SK-N-SH (cell line): ENCODE data around the gene IRF3. TPM values are rescaled to one million over a fixed set of nuclear protein-coding genes. Genes with fewer than 3 reads are reported as not detected.

Experiments used
- CTCF ChIA-PET: fragments of 300-600, 350-600 bp; formaldehyde crosslinking; extraction: SDS; loops from one replicate; lab custom pipeline; 2021; lab: Yijun Ruan, JAX
- POLR2A ChIA-PET: fragments of 350-600 bp; sonication (Branson Sonifier 250); formaldehyde crosslinking; extraction: SDS; loops from one replicate; lab custom pipeline; 2020; ENCODE audit warnings: antibody characterized with exemption, inconsistent platforms; lab: Yijun Ruan, JAX
- DNase-seq: peaks from one replicate; pipeline ENCODE4 v3.0.0; 2012
- H2AFZ ChIP-seq: fragments of 200-600 bp; sonication (generic); 2 replicates; pipeline ENCODE4 v1.8.1; 2016; ENCODE audit warnings: antibody characterized with exemption, mild to moderate bottlenecking, low read depth
- H3F3A ChIP-seq: fragments of 200-600 bp; sonication (generic); replicated peaks from 2 replicates; pipeline ENCODE3; 2016; ENCODE audit warnings: antibody characterized with exemption, mild to moderate bottlenecking; ENCODE audit not compliant: insufficient read depth
- H3K27ac ChIP-seq, 2 experiments: fragments of 200-500 bp in 1 of 2; fragments of 200-600 bp in 1 of 2; sonication (Bioruptor generic) in 1 of 2; sonication (generic), shearing (Covaris generic) in 1 of 2; 2 replicates each; pipeline versions ENCODE4 v1.5.1 to v1.6.1; 2014 to 2016; ENCODE audit warnings: low read depth in 2 of 2, inconsistent platforms in 1 of 2, low read length in 1 of 2, mild to moderate bottlenecking in 1 of 2, mixed read lengths in 1 of 2
- H3K27me3 ChIP-seq: fragments of 200-600 bp; sonication (generic), shearing (Covaris generic); 2 replicates; pipeline ENCODE4 v1.6.1; 2016; ENCODE audit warnings: mixed run types; ENCODE audit not compliant: insufficient read depth
- H3K36me3 ChIP-seq, 2 experiments: fragments of 200-500 bp in 1 of 2; fragments of 200-600 bp in 1 of 2; sonication (Bioruptor generic) in 1 of 2; sonication (generic) in 1 of 2; replicated peaks in 1 of 2; 2 replicates each; pipeline versions ENCODE3 to v1.5.1; 2014 to 2016; ENCODE audit warnings: low read length in 1 of 2, mild to moderate bottlenecking in 1 of 2; ENCODE audit not compliant: insufficient read depth in 2 of 2, control insufficient read depth in 1 of 2
- H3K4me1 ChIP-seq, 2 experiments: fragments of 200-500 bp in 1 of 2; fragments of 200-600 bp in 1 of 2; sonication (Bioruptor generic) in 1 of 2; sonication (generic), shearing (Covaris generic) in 1 of 2; 2 replicates each; pipeline versions ENCODE4 v1.5.1 to v1.6.1; 2014 to 2016; ENCODE audit warnings: low read depth in 1 of 2, low read length in 1 of 2, mixed run types in 1 of 2; ENCODE audit not compliant: insufficient read depth in 2 of 2, control insufficient read depth in 1 of 2
- H3K4me2 ChIP-seq: fragments of 200-600 bp; sonication (generic), shearing (Covaris generic); 2 replicates; pipeline ENCODE4 v1.6.1; 2017; ENCODE audit warnings: mixed run types
- H3K4me3 ChIP-seq, 2 experiments: fragments of 200-500 bp in 1 of 2; fragments of 200-600 bp in 1 of 2; sonication (Bioruptor generic) in 1 of 2; sonication (generic), shearing (Covaris generic) in 1 of 2; 2 replicates each; pipeline versions ENCODE4 v1.5.1 to v1.8.1; 2014 to 2016; ENCODE audit warnings: low read depth in 2 of 2, inconsistent platforms in 1 of 2, low read length in 1 of 2, mild to moderate bottlenecking in 1 of 2, mixed read lengths in 1 of 2, moderate library complexity in 1 of 2
- H3K79me2 ChIP-seq: fragments of 200-600 bp; sonication (generic); 2 replicates; pipeline ENCODE4 v1.8.1; 2017; ENCODE audit warnings: mild to moderate bottlenecking; ENCODE audit not compliant: insufficient read depth
- H3K9ac ChIP-seq: fragments of 200-600 bp; sonication (generic); 2 replicates; pipeline ENCODE4 v1.6.1; 2017; ENCODE audit warnings: mixed run types
- H3K9me2 ChIP-seq: fragments of 200-600 bp; sonication (generic); 2 replicates; pipeline ENCODE4 v1.6.1; 2017; ENCODE audit warnings: mixed run types
- H3K9me3 ChIP-seq: fragments of 200-600 bp; sonication (generic); 2 replicates; pipeline ENCODE4 v1.6.1; 2017; ENCODE audit warnings: mixed run types, mild to moderate bottlenecking, moderate library complexity
- H4K20me1 ChIP-seq: fragments of 200-600 bp; sonication (generic); 2 replicates; pipeline ENCODE4 v1.6.1; 2017; ENCODE audit warnings: mild to moderate bottlenecking, mixed run types; ENCODE audit not compliant: insufficient read depth
- CHD2 ChIP-seq: fragments of 150-350 bp; IDR thresholded peaks from 2 replicates; pipeline ENCODE4 v1.6.1; 2018; ENCODE audit warnings: low read length; ENCODE audit not compliant: partially characterized antibody
- CTCF ChIP-seq: fragments of 200-600 bp; sonication (generic); IDR thresholded peaks from 2 replicates; pipeline ENCODE4 v1.6.1; 2017; ENCODE audit warnings: antibody characterized with exemption, mild to moderate bottlenecking, moderate library complexity
- ELF1 ChIP-seq: IDR thresholded peaks from 2 replicates; pipeline ENCODE4 v1.4.0; 2012
- EP300 ChIP-seq, 2 experiments: IDR thresholded peaks; 2 replicates each; pipeline versions ENCODE4 v1.4.0 to v1.6.1; 2012; ENCODE audit warnings: borderline replicate concordance in 1 of 2, low read depth in 1 of 2, low read length in 1 of 2
- FOXJ3 ChIP-seq: sonication (generic); formaldehyde crosslinking; IDR thresholded peaks from 2 replicates; pipeline ENCODE4 v1.5.1; 2020; ENCODE audit warnings: mild to moderate bottlenecking, missing genetic modification reagents
- FOXM1 ChIP-seq: IDR thresholded peaks from 2 replicates; pipeline ENCODE4 v1.4.0; 2012; ENCODE audit warnings: low read depth, mild to moderate bottlenecking
- GABPA ChIP-seq: IDR thresholded peaks from 2 replicates; pipeline ENCODE4 v1.4.0; 2012; ENCODE audit warnings: low read depth, mild to moderate bottlenecking
- GATA2 ChIP-seq: sonication (generic); formaldehyde crosslinking; IDR thresholded peaks from 2 replicates; pipeline ENCODE4 v1.5.0; 2020; ENCODE audit warnings: mild to moderate bottlenecking, missing genetic modification reagents
- MXI1 ChIP-seq: IDR thresholded peaks from 2 replicates; pipeline ENCODE4 v1.6.1; 2012; ENCODE audit warnings: mild to moderate bottlenecking, low read depth, low read length, improper control_type of control experiment
- NRF1 ChIP-seq: IDR thresholded peaks from 2 replicates; pipeline ENCODE4 v1.6.1; 2012; ENCODE audit warnings: low read depth, mild to moderate bottlenecking, low read length
- RCOR1 ChIP-seq: fragments of 150-350 bp; IDR thresholded peaks from 2 replicates; pipeline ENCODE4 v1.6.1; 2017; ENCODE audit warnings: antibody characterized with exemption, low read length
- RFX5 ChIP-seq: IDR thresholded peaks from 2 replicates; pipeline ENCODE4 v1.6.1; 2012; ENCODE audit warnings: mild to moderate bottlenecking, improper control_type of control experiment, low read length
- SIN3A ChIP-seq: IDR thresholded peaks from 2 replicates; pipeline ENCODE4 v1.6.1; 2012; ENCODE audit warnings: low read depth, mild to moderate bottlenecking, low read length, moderate library complexity, borderline replicate concordance
- TAF1 ChIP-seq: IDR thresholded peaks from 2 replicates; pipeline ENCODE4 v1.6.1; 2012; ENCODE audit warnings: low read depth, mild to moderate bottlenecking, low read length, moderate library complexity, borderline replicate concordance
- USF1 ChIP-seq: IDR thresholded peaks from 2 replicates; pipeline ENCODE4 v1.4.0; 2012; ENCODE audit warnings: low read depth, borderline replicate concordance
- WGBS: methylation state at CpG from one replicate; pipeline ENCODE4 v1.1.6; 2017; ENCODE audit warnings: low lambda C conversion rate; 5-methylcytosine and 5-hydroxymethylcytosine counted together
- polyA plus RNA-seq, 3 experiments: library from polyadenylated mRNA; depleted of rRNA; stranded (reverse); fragments of >200 nt; gene quantifications; 2 replicates each; pipeline ENCODE4 v1.2.3, GENCODE V29; 2012
- TF ChIP-seq, protein P1 (sequence below): IDR thresholded peaks from 2 replicates; pipeline ENCODE4 v1.4.0; 2012; ENCODE audit warnings: low read depth
- TF ChIP-seq, protein P2 (sequence below): fragments of 150-350 bp; IDR thresholded peaks from 2 replicates; pipeline ENCODE4 v1.6.1; 2017; ENCODE audit warnings: antibody characterized with exemption, low read length, low read depth, borderline replicate concordance
- TF ChIP-seq, protein P3 (sequence below): IDR thresholded peaks from 2 replicates; pipeline ENCODE4 v1.4.0; 2012; ENCODE audit warnings: low read depth, borderline replicate concordance

The IRF3 gene
- polyA plus RNA-seq, 1 of the 3 experiments (the other 2 are of a cell fraction), result 112 TPM

GRCh38 chr19:49696115-49696514, 30.5 kb upstream of the IRF3 start:
- no peak for DNase-seq
- H3K9me3 ChIP-seq, result no peaks in the 10 kb centered on the region
- WGBS, result 80% methylated on average over 6 of the region's 6 CpGs
- peaks cover 0 to 10% of the 10 kb centered on the region in 2 experiments; a peak in 1 of 4 replicates for H3K4me1 ChIP-seq
- H3K27me3 ChIP-seq, result no peaks in the 10 kb centered on the region
- no peak overlapping the region for H3K27ac ChIP-seq
- H3K36me3 ChIP-seq, result peaks cover 10 to 29% of the 10 kb centered on the region in 2 experiments
- no peak overlapping the region for H2AFZ ChIP-seq
- H3K4me2 ChIP-seq, result no peak overlapping the region
- peaks cover 4% of the 10 kb centered on the region for H3F3A ChIP-seq
- H3K9me2 ChIP-seq, result no peaks in the 10 kb centered on the region
- POLR2A ChIA-PET, result no interaction called here
- H3K4me3 ChIP-seq, result no peak overlapping the region
- TF ChIP-seq, protein P1, sequence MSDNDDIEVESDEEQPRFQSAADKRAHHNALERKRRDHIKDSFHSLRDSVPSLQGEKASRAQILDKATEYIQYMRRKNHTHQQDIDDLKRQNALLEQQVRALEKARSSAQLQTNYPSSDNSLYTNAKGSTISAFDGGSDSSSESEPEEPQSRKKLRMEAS, result no peak
- TF ChIP-seq RCOR1, result no peak
- TF ChIP-seq, protein P2, sequence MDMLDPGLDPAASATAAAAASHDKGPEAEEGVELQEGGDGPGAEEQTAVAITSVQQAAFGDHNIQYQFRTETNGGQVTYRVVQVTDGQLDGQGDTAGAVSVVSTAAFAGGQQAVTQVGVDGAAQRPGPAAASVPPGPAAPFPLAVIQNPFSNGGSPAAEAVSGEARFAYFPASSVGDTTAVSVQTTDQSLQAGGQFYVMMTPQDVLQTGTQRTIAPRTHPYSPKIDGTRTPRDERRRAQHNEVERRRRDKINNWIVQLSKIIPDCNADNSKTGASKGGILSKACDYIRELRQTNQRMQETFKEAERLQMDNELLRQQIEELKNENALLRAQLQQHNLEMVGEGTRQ, result no peak
- TF ChIP-seq USF1, result no peak
- no peak for TF ChIP-seq CHD2
- TF ChIP-seq CTCF, result no peak
- no peak for TF ChIP-seq EP300 (IDR thresholded peaks at IDR 0.05; ENCODE audit: borderline replicate concordance in 1 of 2, low read depth in 1 of 2, low read length in 1 of 2)
- TF ChIP-seq GATA2 (CRISPR knock-in tag), result no peak
- no peak for TF ChIP-seq TAF1
- no peak for TF ChIP-seq MXI1
- no peak for TF ChIP-seq FOXM1
- TF ChIP-seq ELF1, result no peak
- no peak for TF ChIP-seq FOXJ3 (CRISPR knock-in tag)
- TF ChIP-seq, protein P3, sequence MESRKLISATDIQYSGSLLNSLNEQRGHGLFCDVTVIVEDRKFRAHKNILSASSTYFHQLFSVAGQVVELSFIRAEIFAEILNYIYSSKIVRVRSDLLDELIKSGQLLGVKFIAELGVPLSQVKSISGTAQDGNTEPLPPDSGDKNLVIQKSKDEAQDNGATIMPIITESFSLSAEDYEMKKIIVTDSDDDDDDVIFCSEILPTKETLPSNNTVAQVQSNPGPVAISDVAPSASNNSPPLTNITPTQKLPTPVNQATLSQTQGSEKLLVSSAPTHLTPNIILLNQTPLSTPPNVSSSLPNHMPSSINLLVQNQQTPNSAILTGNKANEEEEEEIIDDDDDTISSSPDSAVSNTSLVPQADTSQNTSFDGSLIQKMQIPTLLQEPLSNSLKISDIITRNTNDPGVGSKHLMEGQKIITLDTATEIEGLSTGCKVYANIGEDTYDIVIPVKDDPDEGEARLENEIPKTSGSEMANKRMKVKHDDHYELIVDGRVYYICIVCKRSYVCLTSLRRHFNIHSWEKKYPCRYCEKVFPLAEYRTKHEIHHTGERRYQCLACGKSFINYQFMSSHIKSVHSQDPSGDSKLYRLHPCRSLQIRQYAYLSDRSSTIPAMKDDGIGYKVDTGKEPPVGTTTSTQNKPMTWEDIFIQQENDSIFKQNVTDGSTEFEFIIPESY, result no peak
- no peak for TF ChIP-seq NRF1
- no peak for TF ChIP-seq RFX5
- no peak for TF ChIP-seq SIN3A
- TF ChIP-seq GABPA, result no peak
- TF ChIP-seq, all 33 proteins: peak for 0
- CTCF ChIA-PET, result no interaction called here
- no peaks in the 10 kb centered on the region for H4K20me1 ChIP-seq
- no peak overlapping the region for H3K9ac ChIP-seq
- H3K79me2 ChIP-seq, result peaks cover 26% of the 10 kb centered on the region
